ENCODE data around the gene TRIM69.
A peak's percentile ranks its signal among the peaks of the same experiment; 100 is the strongest.
"Not testable (repeated sequence)": the region's sequence is repeated elsewhere in the genome, so short reads cannot be mapped to it uniquely, and the experiment has no call there.

TRIM69 gene

GRCh38 chr15:44715797-44716334 is 20.5 kb upstream of the TRIM69 start:
- peak overlapping the region in 4 of 5 donors; percentile 4 to 98 (median 56) for H3K4me3 ChIP-seq (ENCODE audit: low read depth in 1 of 5, low read length in 5 of 5)
- peaks cover 9 to 48% (median 26%) of the 10 kb centered on the region in 5 donors for H3K4me1 ChIP-seq (ENCODE audit: control insufficient read depth in 5 of 5, insufficient read depth in 5 of 5, low read length in 5 of 5)
- no peaks in the 10 kb centered on the region for H3K27me3 ChIP-seq (ENCODE audit: control insufficient read depth in 5 of 5, insufficient read depth in 4 of 5, low read length in 5 of 5)
- H3K9ac ChIP-seq (ENCODE audit: low read length in 5 of 5), result peak overlapping the region in 2 of 5 donors; percentile 4 to 32
- H3K9me3 ChIP-seq (ENCODE audit: control insufficient read depth in 5 of 5, low read length in 5 of 5), result no peaks in the 10 kb centered on the region
- H3K27ac ChIP-seq (ENCODE audit: low read depth, low read length), result peak overlapping the region; percentile 47
- H3K36me3 ChIP-seq (ENCODE audit: control insufficient read depth in 5 of 5, insufficient read depth in 5 of 5, low read length in 5 of 5), result peaks cover 40 to 47% (median 41%) of the 10 kb centered on the region in 5 donors

GRCh38 chr15:44716983-44717602 is 19.2 kb upstream of the TRIM69 start:
- H3K27ac ChIP-seq (ENCODE audit: low read depth, low read length), result no peak overlapping the region
- no peaks in the 10 kb centered on the region for H3K9me3 ChIP-seq (ENCODE audit: control insufficient read depth in 5 of 5, low read length in 5 of 5)
- no peak overlapping the region for H3K4me3 ChIP-seq (ENCODE audit: low read depth in 1 of 5, low read length in 5 of 5)
- no peak overlapping the region for H3K9ac ChIP-seq (ENCODE audit: low read length in 5 of 5)
- H3K36me3 ChIP-seq (ENCODE audit: control insufficient read depth in 5 of 5, insufficient read depth in 5 of 5, low read length in 5 of 5), result peaks cover 40 to 47% (median 41%) of the 10 kb centered on the region in 5 donors
- no peaks in the 10 kb centered on the region for H3K27me3 ChIP-seq (ENCODE audit: control insufficient read depth in 5 of 5, insufficient read depth in 4 of 5, low read length in 5 of 5)
- H3K4me1 ChIP-seq (ENCODE audit: control insufficient read depth in 5 of 5, insufficient read depth in 5 of 5, low read length in 5 of 5), result peaks cover 9 to 49% (median 26%) of the 10 kb centered on the region in 5 donors

- peaks cover 40 to 47% (median 41%) of the 10 kb centered on the region in 5 donors for H3K36me3 ChIP-seq (ENCODE audit: control insufficient read depth in 5 of 5, insufficient read depth in 5 of 5, low read length in 5 of 5)
- no peak overlapping the region for H3K9ac ChIP-seq (ENCODE audit: low read length in 5 of 5)
- H3K9me3 ChIP-seq (ENCODE audit: control insufficient read depth in 5 of 5, low read length in 5 of 5), result no peaks in the 10 kb centered on the region
- H3K27me3 ChIP-seq (ENCODE audit: control insufficient read depth in 5 of 5, insufficient read depth in 4 of 5, low read length in 5 of 5), result no peaks in the 10 kb centered on the region
- H3K4me3 ChIP-seq (ENCODE audit: low read depth in 1 of 5, low read length in 5 of 5), result no peak overlapping the region
- H3K4me1 ChIP-seq (ENCODE audit: control insufficient read depth in 5 of 5, insufficient read depth in 5 of 5, low read length in 5 of 5), result peaks cover 9 to 42% (median 19%) of the 10 kb centered on the region in 5 donors
- H3K27ac ChIP-seq (ENCODE audit: low read depth, low read length), result no peak overlapping the region
Measured at GRCh38 chr15:44718180-44718926, 18.0 kb upstream of the TRIM69 start.

GRCh38 chr15:44718927-44719292 is 17.4 kb upstream of the TRIM69 start:
- H3K27ac ChIP-seq (ENCODE audit: low read depth, low read length), result peak overlapping the region; percentile 44
- peaks cover 40 to 47% (median 41%) of the 10 kb centered on the region in 5 donors for H3K36me3 ChIP-seq (ENCODE audit: control insufficient read depth in 5 of 5, insufficient read depth in 5 of 5, low read length in 5 of 5)
- H3K4me1 ChIP-seq (ENCODE audit: control insufficient read depth in 5 of 5, insufficient read depth in 5 of 5, low read length in 5 of 5), result peaks cover 4 to 37% (median 14%) of the 10 kb centered on the region in 5 donors
- H3K27me3 ChIP-seq (ENCODE audit: control insufficient read depth in 5 of 5, insufficient read depth in 4 of 5, low read length in 5 of 5), result no peaks in the 10 kb centered on the region
- H3K4me3 ChIP-seq (ENCODE audit: low read depth in 1 of 5, low read length in 5 of 5), result no peak overlapping the region
- no peaks in the 10 kb centered on the region for H3K9me3 ChIP-seq (ENCODE audit: control insufficient read depth in 5 of 5, low read length in 5 of 5)
- no peak overlapping the region for H3K9ac ChIP-seq (ENCODE audit: low read length in 5 of 5)

- H3K27ac ChIP-seq (ENCODE audit: low read depth, low read length), result peak overlapping the region; percentile 44
- H3K36me3 ChIP-seq (ENCODE audit: control insufficient read depth in 5 of 5, insufficient read depth in 5 of 5, low read length in 5 of 5), result peaks cover 40 to 45% (median 41%) of the 10 kb centered on the region in 5 donors
Measured at GRCh38 chr15:44719293-44719999, 16.9 kb upstream of the TRIM69 start.

GRCh38 chr15:44720000-44720435 is 16.3 kb upstream of the TRIM69 start:
- H3K9me3 ChIP-seq (ENCODE audit: control insufficient read depth in 5 of 5, low read length in 5 of 5); H3K4me3 ChIP-seq (ENCODE audit: low read depth in 1 of 5, low read length in 5 of 5); H3K9ac ChIP-seq (ENCODE audit: low read length in 5 of 5); H3K27ac ChIP-seq (ENCODE audit: low read depth, low read length); H3K27me3 ChIP-seq (ENCODE audit: control insufficient read depth in 5 of 5, insufficient read depth in 4 of 5, low read length in 5 of 5): not testable (repeated sequence)
- Histone ChIP-seq H3K36me3 (ENCODE audit: control insufficient read depth in 5 of 5, insufficient read depth in 5 of 5, low read length in 5 of 5) (peaks cover 38 to 43% (median 40%) of the 10 kb centered on the region in 5 donors), H3K4me1 (ENCODE audit: control insufficient read depth in 5 of 5, insufficient read depth in 5 of 5, low read length in 5 of 5) (peaks cover 0 to 26% (median 10%) of the 10 kb centered on the region in 5 donors)

More at GRCh38 chr15:44719293-44719999, 16.9 kb upstream of the TRIM69 start:
- Histone ChIP-seq H3K27me3 (ENCODE audit: control insufficient read depth in 5 of 5, insufficient read depth in 4 of 5, low read length in 5 of 5) (no peaks in the 10 kb centered on the region), H3K4me1 (ENCODE audit: control insufficient read depth in 5 of 5, insufficient read depth in 5 of 5, low read length in 5 of 5) (peaks cover 0 to 31% (median 10%) of the 10 kb centered on the region in 5 donors), H3K4me3 (ENCODE audit: low read depth in 1 of 5, low read length in 5 of 5) (no peak overlapping the region), H3K9me3 (ENCODE audit: control insufficient read depth in 5 of 5, low read length in 5 of 5) (no peaks in the 10 kb centered on the region), H3K9ac (ENCODE audit: low read length in 5 of 5) (no peak overlapping the region)

GRCh38 chr15:44720460-44721176 is 15.7 kb upstream of the TRIM69 start:
- Histone ChIP-seq H3K4me3 (ENCODE audit: low read depth in 1 of 5, low read length in 5 of 5) (no peak overlapping the region), H3K9me3 (ENCODE audit: control insufficient read depth in 5 of 5, low read length in 5 of 5) (no peaks in the 10 kb centered on the region), H3K9ac (ENCODE audit: low read length in 5 of 5) (no peak overlapping the region), H3K36me3 (ENCODE audit: control insufficient read depth in 5 of 5, insufficient read depth in 5 of 5, low read length in 5 of 5) (peaks cover 32 to 37% (median 35%) of the 10 kb centered on the region in 5 donors), H3K27me3 (ENCODE audit: control insufficient read depth in 5 of 5, insufficient read depth in 4 of 5, low read length in 5 of 5) (no peaks in the 10 kb centered on the region), H3K27ac (ENCODE audit: low read depth, low read length) (no peak overlapping the region), H3K4me1 (ENCODE audit: control insufficient read depth in 5 of 5, insufficient read depth in 5 of 5, low read length in 5 of 5) (peaks cover 0 to 25% (median 13%) of the 10 kb centered on the region in 5 donors)

- Histone ChIP-seq H3K9me3 (ENCODE audit: control insufficient read depth in 5 of 5, low read length in 5 of 5) (no peaks in the 10 kb centered on the region), H3K4me3 (ENCODE audit: low read depth in 1 of 5, low read length in 5 of 5) (no peak overlapping the region), H3K36me3 (ENCODE audit: control insufficient read depth in 5 of 5, insufficient read depth in 5 of 5, low read length in 5 of 5) (peaks cover 18 to 23% (median 21%) of the 10 kb centered on the region in 5 donors), H3K4me1 (ENCODE audit: control insufficient read depth in 5 of 5, insufficient read depth in 5 of 5, low read length in 5 of 5) (peaks cover 6 to 25% (median 8%) of the 10 kb centered on the region in 5 donors), H3K27me3 (ENCODE audit: control insufficient read depth in 5 of 5, insufficient read depth in 4 of 5, low read length in 5 of 5) (no peaks in the 10 kb centered on the region), H3K9ac (ENCODE audit: low read length in 5 of 5) (no peak overlapping the region), H3K27ac (ENCODE audit: low read depth, low read length) (no peak overlapping the region)
Measured at GRCh38 chr15:44722011-44722410, 14.3 kb upstream of the TRIM69 start.

GRCh38 chr15:44726136-44726535 is 10.2 kb upstream of the TRIM69 start:
- H3K36me3 ChIP-seq (ENCODE audit: control insufficient read depth in 5 of 5, insufficient read depth in 5 of 5, low read length in 5 of 5), result no peaks in the 10 kb centered on the region
- H3K9me3 ChIP-seq (ENCODE audit: control insufficient read depth in 5 of 5, low read length in 5 of 5), result no peaks in the 10 kb centered on the region
- H3K9ac ChIP-seq (ENCODE audit: low read length in 5 of 5), result no peak overlapping the region
- peak overlapping the region; percentile 99 for H3K27ac ChIP-seq (ENCODE audit: low read depth, low read length)
- no peaks in the 10 kb centered on the region for H3K27me3 ChIP-seq (ENCODE audit: control insufficient read depth in 5 of 5, insufficient read depth in 4 of 5, low read length in 5 of 5)
- peak overlapping the region in 4 of 5 donors; percentile 1 to 47 (median 26) for H3K4me3 ChIP-seq (ENCODE audit: low read depth in 1 of 5, low read length in 5 of 5)
- peaks cover 13 to 53% (median 35%) of the 10 kb centered on the region in 5 donors for H3K4me1 ChIP-seq (ENCODE audit: control insufficient read depth in 5 of 5, insufficient read depth in 5 of 5, low read length in 5 of 5)
